HG03196 (cell line): ENCODE data around the gene EEF2K.

ENCODE experiments used
- ATAC-seq: cut with Tn5 transposase; IDR thresholded peaks from one replicate; pipeline ENCODE4 v1.9.1; 2021; ENCODE audit not compliant: unreplicated experiment

EEF2K gene

DNA sequence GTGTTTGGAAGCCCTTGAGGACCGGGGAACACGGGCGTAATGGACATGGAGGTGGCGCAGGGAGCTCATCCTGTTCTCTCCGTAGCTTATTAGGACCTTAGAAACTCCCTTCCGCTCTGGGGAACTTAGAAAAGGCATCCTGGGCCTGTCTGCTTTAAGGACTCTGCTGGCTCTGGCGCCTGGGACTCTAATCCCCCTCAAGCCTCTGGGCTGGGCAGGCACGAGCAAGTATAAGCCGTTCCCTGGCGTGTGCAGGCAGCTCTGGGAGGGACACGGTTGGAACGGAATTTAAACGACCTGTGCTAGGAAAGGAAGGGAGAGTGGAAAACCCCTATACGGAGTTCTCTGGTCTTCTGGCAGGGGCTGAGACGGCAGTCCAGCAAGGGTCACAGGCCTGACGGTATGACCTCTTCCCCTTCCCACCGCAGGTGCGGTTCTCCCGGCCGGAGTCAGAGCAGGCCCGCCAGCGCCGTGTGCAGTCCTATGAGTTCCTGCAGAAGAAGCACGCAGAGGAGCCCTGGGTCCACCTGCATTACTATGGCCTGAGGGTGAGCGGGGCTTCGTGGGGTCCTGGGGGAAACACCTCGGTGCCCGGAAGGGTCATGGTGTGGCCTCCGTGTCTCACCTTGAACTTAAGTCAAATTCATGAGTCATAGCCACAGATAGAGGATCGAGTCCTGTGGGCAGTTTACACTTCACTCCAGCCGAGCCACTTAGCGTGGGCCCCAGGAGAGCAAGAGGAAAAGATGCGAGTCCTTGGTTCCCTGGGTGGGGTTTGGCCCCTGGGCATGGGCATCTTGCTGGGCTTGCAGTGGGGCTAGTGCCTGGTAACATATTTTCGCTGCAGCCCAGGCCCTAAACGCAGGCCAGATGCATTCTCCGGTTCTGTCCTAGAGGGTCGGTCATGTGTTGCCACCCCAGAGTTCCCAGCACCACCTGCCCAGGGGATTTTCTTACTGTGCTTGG lies 108.9 kb downstream of the EEF2K start:
- no peak for ATAC-seq

DNA sequence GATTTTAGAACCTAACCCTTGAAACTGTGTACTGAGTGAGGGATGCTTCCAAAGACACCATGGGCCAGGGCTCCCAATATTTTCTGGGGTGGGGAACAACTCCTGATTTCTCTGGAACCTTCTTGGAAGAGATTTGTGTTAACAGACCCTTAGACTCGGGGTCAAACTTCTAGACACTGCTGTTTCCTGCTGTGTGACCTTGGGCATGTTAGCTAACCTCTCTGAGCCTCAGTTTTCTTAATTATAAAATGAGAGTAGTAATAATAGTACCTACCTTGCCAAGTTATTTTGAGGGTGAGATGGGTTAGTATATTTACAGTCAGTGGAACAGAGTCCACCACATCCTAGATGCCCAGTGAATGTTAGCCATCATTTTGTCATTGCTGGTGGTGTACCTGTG lies 109.9 kb downstream of the EEF2K start:
- no peak for ATAC-seq

DNA sequence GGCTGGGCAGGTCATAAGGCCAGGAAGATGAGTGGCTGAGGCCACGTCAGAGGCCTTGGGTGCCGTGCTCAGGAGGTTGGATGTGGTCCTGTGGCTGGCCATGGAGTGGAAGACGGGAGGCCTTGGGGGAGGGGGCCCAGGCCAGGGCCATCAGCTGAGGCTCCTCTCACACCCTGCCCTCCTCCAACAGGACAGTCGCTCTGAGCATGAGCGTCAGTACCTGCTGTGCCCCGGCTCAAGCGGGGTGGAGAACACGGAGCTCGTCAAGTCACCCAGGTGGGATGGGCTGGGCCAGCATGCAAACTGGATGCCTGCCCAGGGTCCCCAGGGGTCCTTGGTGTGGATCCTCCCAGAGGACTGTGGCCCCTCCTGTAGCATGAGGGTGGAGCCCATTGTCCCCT lies 110.3 kb downstream of the EEF2K start:
- no peak for ATAC-seq

GRCh38 chr16:22317001-22317530 lies 111.0 kb downstream of the EEF2K start:
- no peak for ATAC-seq

DNA sequence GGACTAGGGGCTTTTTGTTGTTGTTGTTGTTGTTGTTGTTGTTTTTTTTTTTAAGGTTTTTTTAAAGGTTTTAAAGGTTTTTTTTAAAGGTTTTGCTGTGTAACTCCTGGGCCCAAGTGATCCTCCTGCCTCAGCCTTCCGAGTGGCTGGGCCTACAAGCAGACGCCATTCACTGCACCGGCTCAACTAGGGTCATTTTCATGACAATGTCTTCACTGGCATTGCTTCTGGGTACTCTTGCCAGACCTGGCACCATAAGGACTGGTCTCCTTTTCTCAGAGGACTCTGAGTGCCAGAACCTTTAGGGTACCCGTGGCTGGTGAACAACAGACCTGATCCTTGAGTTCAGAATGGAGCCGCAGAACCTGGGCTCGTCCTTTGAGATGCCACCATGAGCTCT lies 111.5 kb downstream of the EEF2K start:
- no peak for ATAC-seq

DNA sequence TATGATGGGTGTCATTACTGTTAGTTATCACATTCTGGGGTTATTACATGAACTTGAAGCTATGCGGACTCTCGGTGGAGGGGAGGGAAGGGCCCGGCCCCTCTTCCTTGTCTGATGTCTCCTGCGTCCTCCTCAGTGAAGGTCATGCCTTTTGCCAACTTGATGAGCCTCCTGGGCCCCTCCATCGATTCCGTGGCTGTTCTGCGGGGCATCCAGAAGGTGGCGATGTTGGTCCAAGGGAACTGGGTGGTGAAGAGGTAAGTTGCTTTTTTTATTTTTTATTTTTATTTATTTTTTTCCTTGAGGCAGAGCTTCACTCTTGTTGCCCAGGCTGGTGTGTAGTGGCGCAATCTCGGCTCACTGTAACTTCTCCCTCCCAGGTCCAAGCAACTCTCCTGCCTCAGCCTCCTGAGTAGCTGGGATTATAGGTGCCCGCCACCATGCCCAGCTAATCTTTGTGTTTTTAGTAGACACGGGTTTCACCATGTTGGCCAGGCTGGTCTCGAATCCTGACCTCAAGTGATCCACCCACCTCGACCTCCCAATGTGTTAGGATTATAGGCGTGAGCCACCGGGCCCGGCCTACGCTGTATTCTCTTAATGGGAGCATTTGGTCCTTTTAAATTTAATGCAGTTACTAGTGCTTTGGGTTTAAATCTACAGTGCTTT lies 112.7 kb downstream of the EEF2K start:
- ATAC-seq, result no peak

GRCh38 chr16:22320572-22321339 lies 114.7 kb downstream of the EEF2K start:
- no peak for ATAC-seq

GRCh38 chr16:22321340-22322001 lies 115.4 kb downstream of the EEF2K start:
- ATAC-seq, result no peak

DNA sequence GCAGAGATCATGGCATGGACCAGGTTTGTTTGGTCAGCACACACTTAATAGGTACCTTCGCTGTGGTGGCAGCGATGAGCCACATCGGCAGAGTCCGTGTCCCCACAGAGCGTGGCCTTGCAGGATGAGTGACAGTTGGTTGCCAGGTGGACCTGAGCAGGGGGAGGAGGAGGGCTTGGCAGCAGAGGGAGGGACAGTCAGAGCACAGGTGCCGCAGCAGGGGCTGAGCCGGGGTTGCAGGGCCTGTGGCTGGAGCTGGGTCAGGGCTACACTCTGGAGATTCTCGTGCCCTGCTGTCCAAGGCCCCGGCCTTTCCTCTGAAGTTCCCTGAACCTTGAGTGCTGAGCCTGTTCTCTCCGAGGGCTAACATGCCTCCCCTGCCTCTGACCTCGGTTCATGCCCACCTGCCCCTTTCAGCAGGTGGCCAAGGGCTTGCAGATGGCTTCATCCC lies 116.0 kb downstream of the EEF2K start:
- no peak for ATAC-seq

- no peak for ATAC-seq
Observed at GRCh38 chr16:22322741-22323140, 116.7 kb downstream of the EEF2K start.

- no peak for ATAC-seq
Observed at GRCh38 chr16:22323173-22323958, 117.3 kb downstream of the EEF2K start.

DNA sequence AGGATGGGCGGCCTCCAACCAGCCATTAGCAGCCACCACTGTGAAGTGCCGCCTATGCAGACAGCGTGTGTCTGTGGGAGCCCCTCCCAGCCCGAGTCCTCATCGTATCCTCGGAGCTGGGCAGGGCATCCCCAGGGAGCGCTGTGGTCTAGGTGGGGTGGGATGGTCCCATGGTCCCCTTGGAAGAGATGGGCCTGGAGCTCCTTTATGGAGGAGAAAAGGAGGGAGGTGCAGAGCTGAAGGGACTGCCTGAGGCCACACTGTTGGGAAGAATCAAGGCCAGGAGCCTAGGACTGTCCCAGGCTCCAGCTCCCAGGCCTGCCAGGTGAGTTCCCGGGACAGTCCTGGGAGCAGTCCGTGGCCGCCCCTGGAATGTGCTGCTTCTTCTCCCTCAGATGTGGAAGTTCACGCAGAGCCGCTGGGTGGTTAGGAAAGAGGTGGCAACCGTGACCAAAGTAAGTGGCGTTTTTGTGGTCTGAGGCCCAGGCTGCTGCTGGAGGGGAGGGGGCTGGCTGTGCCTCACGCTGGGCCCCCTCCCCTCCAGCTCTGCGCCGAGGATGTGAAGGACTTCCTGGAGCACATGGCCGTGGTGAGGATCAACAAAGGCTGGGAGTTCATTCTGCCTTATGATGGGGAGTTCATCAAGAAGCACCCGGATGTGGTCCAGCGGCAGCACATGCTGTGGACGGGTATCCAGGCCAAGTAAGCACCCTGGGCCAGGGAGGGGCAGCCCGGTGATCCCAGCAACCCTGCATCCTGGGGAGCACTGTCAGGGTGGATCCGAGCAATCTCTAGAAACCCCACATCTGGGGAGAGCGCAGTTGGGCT lies 118.1 kb downstream of the EEF2K start:
- ATAC-seq, result no peak

GRCh38 chr16:22324787-22325597 lies 118.9 kb downstream of the EEF2K start:
- ATAC-seq, result no peak

DNA sequence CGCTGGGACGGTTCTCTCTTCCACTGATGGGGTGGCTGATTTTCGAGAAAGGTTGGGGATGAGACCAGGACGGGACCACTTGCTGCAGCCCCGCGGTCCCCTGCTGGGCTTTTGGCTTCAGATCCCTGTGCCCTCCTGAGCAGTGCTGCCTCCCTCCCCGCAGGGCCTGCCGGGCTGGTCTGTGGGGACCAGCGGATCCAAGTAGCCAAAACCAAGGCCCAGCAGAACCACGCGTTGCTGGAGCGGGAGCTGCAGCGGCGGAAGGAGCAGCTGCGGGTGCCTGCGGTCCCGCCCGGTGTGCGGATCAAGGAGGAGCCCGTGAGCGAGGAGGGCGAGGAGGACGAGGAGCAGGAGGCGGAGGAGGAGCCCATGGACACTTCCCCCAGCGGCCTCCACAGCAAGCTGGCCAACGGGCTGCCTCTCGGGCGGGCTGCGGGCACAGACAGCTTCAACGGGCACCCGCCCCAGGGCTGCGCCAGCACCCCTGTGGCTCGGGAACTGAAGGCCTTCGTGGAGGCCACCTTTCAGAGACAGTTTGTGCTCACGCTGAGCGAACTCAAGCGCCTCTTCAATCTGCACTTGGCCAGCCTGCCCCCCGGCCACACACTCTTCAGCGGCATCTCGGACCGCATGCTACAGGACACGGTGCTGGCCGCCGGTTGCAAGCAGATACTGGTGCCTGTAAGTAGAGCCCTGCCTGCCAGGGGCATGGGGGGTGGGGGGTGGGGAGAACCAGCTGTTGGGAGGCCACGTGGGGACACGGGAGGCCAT lies 119.7 kb downstream of the EEF2K start:
- ATAC-seq, result no peak

DNA sequence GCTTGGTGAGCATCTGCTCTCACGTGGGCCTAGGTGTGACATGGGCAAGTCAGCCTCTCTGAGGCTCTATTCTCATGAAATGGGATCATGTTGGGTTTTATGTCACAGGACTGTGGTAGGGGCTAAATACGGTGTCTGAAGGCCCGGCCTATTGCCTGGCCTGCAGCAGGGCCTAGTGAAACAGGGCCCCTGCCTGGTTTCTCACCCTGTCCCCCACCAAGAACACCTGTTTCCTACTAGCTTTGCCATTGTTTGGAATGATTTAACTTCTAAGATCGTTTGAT lies 120.2 kb downstream of the EEF2K start:
- no peak for ATAC-seq

GRCh38 chr16:22326771-22327445 lies 120.8 kb downstream of the EEF2K start:
- no peak for ATAC-seq

- ATAC-seq, result no peak
Observed at GRCh38 chr16:22327446-22327775, 121.3 kb downstream of the EEF2K start.
